ENCODE data around the gene NUP42. TPM values are rescaled to one million over a fixed set of nuclear protein-coding genes. Genes with fewer than 3 reads are reported as not detected.

The NUP42 gene, protein sequence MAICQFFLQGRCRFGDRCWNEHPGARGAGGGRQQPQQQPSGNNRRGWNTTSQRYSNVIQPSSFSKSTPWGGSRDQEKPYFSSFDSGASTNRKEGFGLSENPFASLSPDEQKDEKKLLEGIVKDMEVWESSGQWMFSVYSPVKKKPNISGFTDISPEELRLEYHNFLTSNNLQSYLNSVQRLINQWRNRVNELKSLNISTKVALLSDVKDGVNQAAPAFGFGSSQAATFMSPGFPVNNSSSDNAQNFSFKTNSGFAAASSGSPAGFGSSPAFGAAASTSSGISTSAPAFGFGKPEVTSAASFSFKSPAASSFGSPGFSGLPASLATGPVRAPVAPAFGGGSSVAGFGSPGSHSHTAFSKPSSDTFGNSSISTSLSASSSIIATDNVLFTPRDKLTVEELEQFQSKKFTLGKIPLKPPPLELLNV
- total RNA-seq (2021) (31.8 to 40.8 TPM (median 34.4 TPM) in 3 replicates), Bru-seq, nascent RNA (percentile 93 among the genes with signal in this experiment)
- long read RNA-seq, experiment 1, transcript NUPL2-201 (7 exons, 1,795 nt): major isoform, 40 of 60 reads
- long read RNA-seq, experiment 1, partial matches to known transcripts: 3 of 60 reads
- long read RNA-seq, experiment 1, other reads (novel, unspliced or antisense): 9 of 60 reads
- long read RNA-seq, experiment 2, transcript NUPL2-201 (7 exons, 1,795 nt): major isoform, 15 of 29 reads
- long read RNA-seq, experiment 2, partial matches to known transcripts: 4 of 29 reads
- long read RNA-seq, experiment 2, other reads (novel, unspliced or antisense): 4 of 29 reads
- long read RNA-seq, experiment 3, transcript NUPL2-201 (7 exons, 1,795 nt): major isoform, 103 of 139 reads
- long read RNA-seq, experiment 3, transcript NUPL2-204 (6 exons, 1,285 nt): minor isoform, 5 of 139 reads
- long read RNA-seq, experiment 3, partial matches to known transcripts: 7 of 139 reads
- long read RNA-seq, experiment 3, other reads (novel, unspliced or antisense): 18 of 139 reads

DNA sequence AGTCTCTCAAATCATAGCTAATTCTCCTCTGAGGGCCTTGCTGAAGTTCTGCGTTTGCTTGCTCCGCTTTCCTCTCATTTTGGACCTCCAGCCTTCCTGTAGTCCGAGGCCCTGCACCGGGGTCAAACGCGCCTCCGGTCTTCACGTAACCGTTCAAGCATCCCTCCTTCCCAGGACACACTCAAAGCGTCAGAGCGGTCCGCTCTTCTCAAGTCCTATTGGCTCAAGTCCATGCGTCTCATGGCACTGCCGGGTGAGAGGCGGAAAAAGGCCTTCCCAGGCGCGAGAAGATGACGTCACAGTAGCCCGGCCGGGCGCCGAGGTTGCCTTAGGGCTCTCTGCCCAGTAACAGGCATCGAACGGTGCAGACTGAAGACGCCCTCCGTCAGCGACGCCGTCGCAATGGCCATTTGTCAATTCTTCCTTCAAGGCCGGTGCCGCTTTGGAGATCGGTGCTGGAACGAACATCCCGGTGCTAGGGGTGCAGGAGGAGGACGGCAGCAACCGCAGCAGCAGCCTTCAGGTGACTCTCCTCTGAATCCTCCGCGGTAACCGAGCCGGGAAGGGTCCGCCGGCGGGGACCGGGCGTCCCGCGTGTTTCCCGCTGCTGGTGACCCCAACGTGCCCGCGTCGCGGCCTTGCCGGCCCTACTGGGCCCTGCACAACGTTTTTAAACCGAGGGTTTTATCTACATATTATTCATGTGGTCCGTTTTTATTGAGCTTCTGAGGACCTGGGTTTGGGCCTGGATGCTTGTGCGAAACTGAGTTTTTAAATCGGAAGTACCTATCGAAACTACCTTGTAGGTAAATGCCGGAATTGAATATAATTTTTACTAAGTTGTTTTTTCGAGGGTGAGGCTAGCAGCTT lies at the start of gene NUP42:
Gene NUP42 (plus strand): TSS at position 365 of the 870 bp plus-strand sequence. CDS start 38 bp downstream, at position 403.
- POLR2A ChIA-PET: interaction anchor here (0.6 to 1.2 kb wide), 4 partner anchors 75 to 620 kb away, joined by 3 to 5 read pairs (median 4); partner anchors contain the start of gene KLHL7
- H3K27me3 Mint-ChIP-seq (ENCODE audit: low read depth): no peaks in the 10 kb centered on the region
- H3K36me3 Mint-ChIP-seq: peaks cover 11% of the 10 kb centered on the region
- peak; percentile 99 for ATAC-seq
- DNase-seq (ENCODE audit: low spot score): peak; percentile 98
- H3K4me3 Mint-ChIP-seq: peak within 1 kb of the TSS; percentile 85
- no peaks in the 10 kb centered on the region for H3K9me3 Mint-ChIP-seq
- peaks cover 15% of the 10 kb centered on the region for H3K4me1 Mint-ChIP-seq
- peak within 1 kb of the TSS; percentile 99 for H3K27ac Mint-ChIP-seq
- CTCF ChIA-PET: interaction anchor here (0.7 to 1.1 kb wide), 2 partner anchors 96 to 1888 kb away, joined by 3 to 5 read pairs; no protein-coding TSS in a partner anchor
- TF ChIP-seq, protein P1, sequence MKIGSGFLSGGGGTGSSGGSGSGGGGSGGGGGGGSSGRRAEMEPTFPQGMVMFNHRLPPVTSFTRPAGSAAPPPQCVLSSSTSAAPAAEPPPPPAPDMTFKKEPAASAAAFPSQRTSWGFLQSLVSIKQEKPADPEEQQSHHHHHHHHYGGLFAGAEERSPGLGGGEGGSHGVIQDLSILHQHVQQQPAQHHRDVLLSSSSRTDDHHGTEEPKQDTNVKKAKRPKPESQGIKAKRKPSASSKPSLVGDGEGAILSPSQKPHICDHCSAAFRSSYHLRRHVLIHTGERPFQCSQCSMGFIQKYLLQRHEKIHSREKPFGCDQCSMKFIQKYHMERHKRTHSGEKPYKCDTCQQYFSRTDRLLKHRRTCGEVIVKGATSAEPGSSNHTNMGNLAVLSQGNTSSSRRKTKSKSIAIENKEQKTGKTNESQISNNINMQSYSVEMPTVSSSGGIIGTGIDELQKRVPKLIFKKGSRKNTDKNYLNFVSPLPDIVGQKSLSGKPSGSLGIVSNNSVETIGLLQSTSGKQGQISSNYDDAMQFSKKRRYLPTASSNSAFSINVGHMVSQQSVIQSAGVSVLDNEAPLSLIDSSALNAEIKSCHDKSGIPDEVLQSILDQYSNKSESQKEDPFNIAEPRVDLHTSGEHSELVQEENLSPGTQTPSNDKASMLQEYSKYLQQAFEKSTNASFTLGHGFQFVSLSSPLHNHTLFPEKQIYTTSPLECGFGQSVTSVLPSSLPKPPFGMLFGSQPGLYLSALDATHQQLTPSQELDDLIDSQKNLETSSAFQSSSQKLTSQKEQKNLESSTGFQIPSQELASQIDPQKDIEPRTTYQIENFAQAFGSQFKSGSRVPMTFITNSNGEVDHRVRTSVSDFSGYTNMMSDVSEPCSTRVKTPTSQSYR (CRISPR knock-in tag; IDR thresholded peaks at IDR 0.05): 0 out of 2 replicates have a peak, but pooled peaks have one; percentile 60
- TF ChIP-seq, protein P2, sequence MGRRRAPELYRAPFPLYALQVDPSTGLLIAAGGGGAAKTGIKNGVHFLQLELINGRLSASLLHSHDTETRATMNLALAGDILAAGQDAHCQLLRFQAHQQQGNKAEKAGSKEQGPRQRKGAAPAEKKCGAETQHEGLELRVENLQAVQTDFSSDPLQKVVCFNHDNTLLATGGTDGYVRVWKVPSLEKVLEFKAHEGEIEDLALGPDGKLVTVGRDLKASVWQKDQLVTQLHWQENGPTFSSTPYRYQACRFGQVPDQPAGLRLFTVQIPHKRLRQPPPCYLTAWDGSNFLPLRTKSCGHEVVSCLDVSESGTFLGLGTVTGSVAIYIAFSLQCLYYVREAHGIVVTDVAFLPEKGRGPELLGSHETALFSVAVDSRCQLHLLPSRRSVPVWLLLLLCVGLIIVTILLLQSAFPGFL (CRISPR knock-in tag; IDR thresholded peaks at IDR 0.05; ENCODE audit: borderline replicate concordance): no peak
- TF ChIP-seq FOXP1 (CRISPR knock-in tag; IDR thresholded peaks at IDR 0.05; ENCODE audit: borderline replicate concordance): peak; percentile 74; the same call in 1 of the 2 replicates
- TF ChIP-seq, protein P3, sequence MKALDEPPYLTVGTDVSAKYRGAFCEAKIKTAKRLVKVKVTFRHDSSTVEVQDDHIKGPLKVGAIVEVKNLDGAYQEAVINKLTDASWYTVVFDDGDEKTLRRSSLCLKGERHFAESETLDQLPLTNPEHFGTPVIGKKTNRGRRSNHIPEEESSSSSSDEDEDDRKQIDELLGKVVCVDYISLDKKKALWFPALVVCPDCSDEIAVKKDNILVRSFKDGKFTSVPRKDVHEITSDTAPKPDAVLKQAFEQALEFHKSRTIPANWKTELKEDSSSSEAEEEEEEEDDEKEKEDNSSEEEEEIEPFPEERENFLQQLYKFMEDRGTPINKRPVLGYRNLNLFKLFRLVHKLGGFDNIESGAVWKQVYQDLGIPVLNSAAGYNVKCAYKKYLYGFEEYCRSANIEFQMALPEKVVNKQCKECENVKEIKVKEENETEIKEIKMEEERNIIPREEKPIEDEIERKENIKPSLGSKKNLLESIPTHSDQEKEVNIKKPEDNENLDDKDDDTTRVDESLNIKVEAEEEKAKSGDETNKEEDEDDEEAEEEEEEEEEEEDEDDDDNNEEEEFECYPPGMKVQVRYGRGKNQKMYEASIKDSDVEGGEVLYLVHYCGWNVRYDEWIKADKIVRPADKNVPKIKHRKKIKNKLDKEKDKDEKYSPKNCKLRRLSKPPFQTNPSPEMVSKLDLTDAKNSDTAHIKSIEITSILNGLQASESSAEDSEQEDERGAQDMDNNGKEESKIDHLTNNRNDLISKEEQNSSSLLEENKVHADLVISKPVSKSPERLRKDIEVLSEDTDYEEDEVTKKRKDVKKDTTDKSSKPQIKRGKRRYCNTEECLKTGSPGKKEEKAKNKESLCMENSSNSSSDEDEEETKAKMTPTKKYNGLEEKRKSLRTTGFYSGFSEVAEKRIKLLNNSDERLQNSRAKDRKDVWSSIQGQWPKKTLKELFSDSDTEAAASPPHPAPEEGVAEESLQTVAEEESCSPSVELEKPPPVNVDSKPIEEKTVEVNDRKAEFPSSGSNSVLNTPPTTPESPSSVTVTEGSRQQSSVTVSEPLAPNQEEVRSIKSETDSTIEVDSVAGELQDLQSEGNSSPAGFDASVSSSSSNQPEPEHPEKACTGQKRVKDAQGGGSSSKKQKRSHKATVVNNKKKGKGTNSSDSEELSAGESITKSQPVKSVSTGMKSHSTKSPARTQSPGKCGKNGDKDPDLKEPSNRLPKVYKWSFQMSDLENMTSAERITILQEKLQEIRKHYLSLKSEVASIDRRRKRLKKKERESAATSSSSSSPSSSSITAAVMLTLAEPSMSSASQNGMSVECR (CRISPR knock-in tag; IDR thresholded peaks at IDR 0.05; ENCODE audit: borderline replicate concordance): peak; percentile 88
- TF ChIP-seq, protein P4, sequence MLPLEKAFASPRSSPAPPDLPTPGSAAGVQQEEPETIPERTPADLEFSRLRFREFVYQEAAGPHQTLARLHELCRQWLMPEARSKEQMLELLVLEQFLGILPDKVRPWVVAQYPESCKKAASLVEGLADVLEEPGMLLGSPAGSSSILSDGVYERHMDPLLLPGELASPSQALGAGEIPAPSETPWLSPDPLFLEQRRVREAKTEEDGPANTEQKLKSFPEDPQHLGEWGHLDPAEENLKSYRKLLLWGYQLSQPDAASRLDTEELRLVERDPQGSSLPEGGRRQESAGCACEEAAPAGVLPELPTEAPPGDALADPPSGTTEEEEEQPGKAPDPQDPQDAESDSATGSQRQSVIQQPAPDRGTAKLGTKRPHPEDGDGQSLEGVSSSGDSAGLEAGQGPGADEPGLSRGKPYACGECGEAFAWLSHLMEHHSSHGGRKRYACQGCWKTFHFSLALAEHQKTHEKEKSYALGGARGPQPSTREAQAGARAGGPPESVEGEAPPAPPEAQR (CRISPR knock-in tag; IDR thresholded peaks at IDR 0.05): no peak
- peak; percentile 76 for TF ChIP-seq CREB1 (CRISPR knock-in tag; IDR thresholded peaks at IDR 0.05)
- peak; percentile 73; the same call in 1 of the 2 replicates for TF ChIP-seq SMAD3 (CRISPR knock-in tag; IDR thresholded peaks at IDR 0.05; ENCODE audit: borderline replicate concordance)
- peak; percentile 35; the same call in 1 of the 2 replicates for TF ChIP-seq GABPB1 (CRISPR knock-in tag; IDR thresholded peaks at IDR 0.05)
- TF ChIP-seq ELF4 (CRISPR knock-in tag; IDR thresholded peaks at IDR 0.05; ENCODE audit: low read depth): no peak
- TF ChIP-seq, protein P5, sequence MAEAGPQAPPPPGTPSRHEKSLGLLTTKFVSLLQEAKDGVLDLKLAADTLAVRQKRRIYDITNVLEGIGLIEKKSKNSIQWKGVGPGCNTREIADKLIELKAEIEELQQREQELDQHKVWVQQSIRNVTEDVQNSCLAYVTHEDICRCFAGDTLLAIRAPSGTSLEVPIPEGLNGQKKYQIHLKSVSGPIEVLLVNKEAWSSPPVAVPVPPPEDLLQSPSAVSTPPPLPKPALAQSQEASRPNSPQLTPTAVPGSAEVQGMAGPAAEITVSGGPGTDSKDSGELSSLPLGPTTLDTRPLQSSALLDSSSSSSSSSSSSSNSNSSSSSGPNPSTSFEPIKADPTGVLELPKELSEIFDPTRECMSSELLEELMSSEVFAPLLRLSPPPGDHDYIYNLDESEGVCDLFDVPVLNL (CRISPR knock-in tag; IDR thresholded peaks at IDR 0.05; ENCODE audit: borderline replicate concordance, low read depth): 0 out of 2 replicates have a peak, but pooled peaks have one; percentile 53
- TF ChIP-seq FOXK1 (CRISPR knock-in tag; IDR thresholded peaks at IDR 0.05): peak; percentile 90; the same call in 1 of the 2 replicates
- TF ChIP-seq, protein P6, sequence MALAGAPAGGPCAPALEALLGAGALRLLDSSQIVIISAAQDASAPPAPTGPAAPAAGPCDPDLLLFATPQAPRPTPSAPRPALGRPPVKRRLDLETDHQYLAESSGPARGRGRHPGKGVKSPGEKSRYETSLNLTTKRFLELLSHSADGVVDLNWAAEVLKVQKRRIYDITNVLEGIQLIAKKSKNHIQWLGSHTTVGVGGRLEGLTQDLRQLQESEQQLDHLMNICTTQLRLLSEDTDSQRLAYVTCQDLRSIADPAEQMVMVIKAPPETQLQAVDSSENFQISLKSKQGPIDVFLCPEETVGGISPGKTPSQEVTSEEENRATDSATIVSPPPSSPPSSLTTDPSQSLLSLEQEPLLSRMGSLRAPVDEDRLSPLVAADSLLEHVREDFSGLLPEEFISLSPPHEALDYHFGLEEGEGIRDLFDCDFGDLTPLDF (CRISPR knock-in tag; IDR thresholded peaks at IDR 0.05): no peak
- TF ChIP-seq ESRRA (CRISPR knock-in tag; IDR thresholded peaks at IDR 0.05; ENCODE audit: borderline replicate concordance): no peak
- TF ChIP-seq, protein P7, sequence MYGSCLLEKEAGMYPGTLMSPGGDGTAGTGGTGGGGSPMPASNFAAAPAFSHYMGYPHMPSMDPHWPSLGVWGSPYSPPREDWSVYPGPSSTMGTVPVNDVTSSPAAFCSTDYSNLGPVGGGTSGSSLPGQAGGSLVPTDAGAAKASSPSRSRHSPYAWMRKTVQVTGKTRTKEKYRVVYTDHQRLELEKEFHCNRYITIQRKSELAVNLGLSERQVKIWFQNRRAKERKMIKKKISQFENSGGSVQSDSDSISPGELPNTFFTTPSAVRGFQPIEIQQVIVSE (CRISPR knock-in tag; IDR thresholded peaks at IDR 0.05; ENCODE audit: borderline replicate concordance): no peak
- TF ChIP-seq CREM (CRISPR knock-in tag; IDR thresholded peaks at IDR 0.05): peak; percentile 99
- peak; percentile 85; the same call in 1 of the 2 replicates for TF ChIP-seq ZNF232 (CRISPR knock-in tag; IDR thresholded peaks at IDR 0.05)
- TF ChIP-seq NFE2L1 (CRISPR knock-in tag; IDR thresholded peaks at IDR 0.05): peak; percentile 79; the same call in 1 of the 2 replicates
